Sigmoid colon (tissue), 3 donors: ENCODE results near the gene TBCE.

Source experiments
- CTCF ChIP-seq, 4 experiments: fragments of 450-650 bp in 3 of 4; fragments of 200-600 bp in 1 of 4; IDR thresholded peaks; one replicate each; pipeline ENCODE4 v1.5.1; 2016 to 2019; ENCODE audit warnings: antibody characterized with exemption in 4 of 4, mild to moderate bottlenecking in 3 of 4, moderate library complexity in 2 of 4
- POLR2A ChIP-seq, 2 donors: fragments of 450-650 bp; IDR thresholded peaks; one replicate each; pipeline ENCODE4 v1.6.1; 2016; ENCODE audit warnings: antibody characterized with exemption in 2 of 2, mild to moderate bottlenecking in 2 of 2, moderate library complexity in 2 of 2

GRCh38 chr1:235461954-235462353 is 94.7 kb downstream of the TBCE start:
- TF ChIP-seq CTCF (IDR thresholded peaks at IDR 0.05) (no peak), POLR2A (IDR thresholded peaks at IDR 0.05) (no peak)
